SK-N-SH (cell line): ENCODE data around the gene PTPRD. TPM values are rescaled to one million over a fixed set of nuclear protein-coding genes. Genes with fewer than 3 reads are reported as not detected.
A peak's percentile ranks its signal among the peaks of the same experiment; 100 is the strongest.

Experiments used
- CTCF ChIA-PET: fragments of 300-600, 350-600 bp; formaldehyde crosslinking; extraction: SDS; loops from one replicate; lab custom pipeline; 2021; lab: Yijun Ruan, JAX
- POLR2A ChIA-PET: fragments of 350-600 bp; sonication (Branson Sonifier 250); formaldehyde crosslinking; extraction: SDS; loops from one replicate; lab custom pipeline; 2020; ENCODE audit warnings: antibody characterized with exemption, inconsistent platforms; lab: Yijun Ruan, JAX
- DNase-seq: peaks from one replicate; pipeline ENCODE4 v3.0.0; 2012
- H2AFZ ChIP-seq: fragments of 200-600 bp; sonication (generic); 2 replicates; pipeline ENCODE4 v1.8.1; 2016; ENCODE audit warnings: antibody characterized with exemption, mild to moderate bottlenecking, low read depth
- H3F3A ChIP-seq: fragments of 200-600 bp; sonication (generic); replicated peaks from 2 replicates; pipeline ENCODE3; 2016; ENCODE audit warnings: antibody characterized with exemption, mild to moderate bottlenecking; ENCODE audit not compliant: insufficient read depth
- H3K27ac ChIP-seq, 2 experiments: fragments of 200-500 bp in 1 of 2; fragments of 200-600 bp in 1 of 2; sonication (Bioruptor generic) in 1 of 2; sonication (generic), shearing (Covaris generic) in 1 of 2; 2 replicates each; pipeline versions ENCODE4 v1.5.1 to v1.6.1; 2014 to 2016; ENCODE audit warnings: low read depth in 2 of 2, inconsistent platforms in 1 of 2, low read length in 1 of 2, mild to moderate bottlenecking in 1 of 2, mixed read lengths in 1 of 2
- H3K27me3 ChIP-seq: fragments of 200-600 bp; sonication (generic), shearing (Covaris generic); 2 replicates; pipeline ENCODE4 v1.6.1; 2016; ENCODE audit warnings: mixed run types; ENCODE audit not compliant: insufficient read depth
- H3K36me3 ChIP-seq, 2 experiments: fragments of 200-500 bp in 1 of 2; fragments of 200-600 bp in 1 of 2; sonication (Bioruptor generic) in 1 of 2; sonication (generic) in 1 of 2; replicated peaks in 1 of 2; 2 replicates each; pipeline versions ENCODE3 to v1.5.1; 2014 to 2016; ENCODE audit warnings: low read length in 1 of 2, mild to moderate bottlenecking in 1 of 2; ENCODE audit not compliant: insufficient read depth in 2 of 2, control insufficient read depth in 1 of 2
- H3K4me1 ChIP-seq, 2 experiments: fragments of 200-500 bp in 1 of 2; fragments of 200-600 bp in 1 of 2; sonication (Bioruptor generic) in 1 of 2; sonication (generic), shearing (Covaris generic) in 1 of 2; 2 replicates each; pipeline versions ENCODE4 v1.5.1 to v1.6.1; 2014 to 2016; ENCODE audit warnings: low read depth in 1 of 2, low read length in 1 of 2, mixed run types in 1 of 2; ENCODE audit not compliant: insufficient read depth in 2 of 2, control insufficient read depth in 1 of 2
- H3K4me2 ChIP-seq: fragments of 200-600 bp; sonication (generic), shearing (Covaris generic); 2 replicates; pipeline ENCODE4 v1.6.1; 2017; ENCODE audit warnings: mixed run types
- H3K4me3 ChIP-seq, 2 experiments: fragments of 200-500 bp in 1 of 2; fragments of 200-600 bp in 1 of 2; sonication (Bioruptor generic) in 1 of 2; sonication (generic), shearing (Covaris generic) in 1 of 2; 2 replicates each; pipeline versions ENCODE4 v1.5.1 to v1.8.1; 2014 to 2016; ENCODE audit warnings: low read depth in 2 of 2, inconsistent platforms in 1 of 2, low read length in 1 of 2, mild to moderate bottlenecking in 1 of 2, mixed read lengths in 1 of 2, moderate library complexity in 1 of 2
- H3K79me2 ChIP-seq: fragments of 200-600 bp; sonication (generic); 2 replicates; pipeline ENCODE4 v1.8.1; 2017; ENCODE audit warnings: mild to moderate bottlenecking; ENCODE audit not compliant: insufficient read depth
- H3K9ac ChIP-seq: fragments of 200-600 bp; sonication (generic); 2 replicates; pipeline ENCODE4 v1.6.1; 2017; ENCODE audit warnings: mixed run types
- H3K9me2 ChIP-seq: fragments of 200-600 bp; sonication (generic); 2 replicates; pipeline ENCODE4 v1.6.1; 2017; ENCODE audit warnings: mixed run types
- H3K9me3 ChIP-seq: fragments of 200-600 bp; sonication (generic); 2 replicates; pipeline ENCODE4 v1.6.1; 2017; ENCODE audit warnings: mixed run types, mild to moderate bottlenecking, moderate library complexity
- H4K20me1 ChIP-seq: fragments of 200-600 bp; sonication (generic); 2 replicates; pipeline ENCODE4 v1.6.1; 2017; ENCODE audit warnings: mild to moderate bottlenecking, mixed run types; ENCODE audit not compliant: insufficient read depth
- CHD2 ChIP-seq: fragments of 150-350 bp; IDR thresholded peaks from 2 replicates; pipeline ENCODE4 v1.6.1; 2018; ENCODE audit warnings: low read length; ENCODE audit not compliant: partially characterized antibody
- EP300 ChIP-seq, 2 experiments: IDR thresholded peaks; 2 replicates each; pipeline versions ENCODE4 v1.4.0 to v1.6.1; 2012; ENCODE audit warnings: borderline replicate concordance in 1 of 2, low read depth in 1 of 2, low read length in 1 of 2
- FOSL2 ChIP-seq: IDR thresholded peaks from 2 replicates; pipeline ENCODE4 v1.4.0; 2012; ENCODE audit warnings: low read depth, mild to moderate bottlenecking, moderate library complexity, borderline replicate concordance
- GABPA ChIP-seq: IDR thresholded peaks from 2 replicates; pipeline ENCODE4 v1.4.0; 2012; ENCODE audit warnings: low read depth, mild to moderate bottlenecking
- MAX ChIP-seq: IDR thresholded peaks from 2 replicates; pipeline ENCODE4 v1.4.0; 2012; ENCODE audit warnings: low read depth
- MEF2A ChIP-seq: IDR thresholded peaks from 2 replicates; pipeline ENCODE4 v1.4.0; 2012; ENCODE audit warnings: low read depth, borderline replicate concordance
- MXI1 ChIP-seq: IDR thresholded peaks from 2 replicates; pipeline ENCODE4 v1.6.1; 2012; ENCODE audit warnings: mild to moderate bottlenecking, low read depth, low read length, improper control_type of control experiment
- PBX3 ChIP-seq: IDR thresholded peaks from 2 replicates; pipeline ENCODE4; 2012
- RAD21 ChIP-seq: IDR thresholded peaks from 2 replicates; pipeline ENCODE4 v1.6.1; 2012; ENCODE audit warnings: mild to moderate bottlenecking, low read length
- RFX5 ChIP-seq: IDR thresholded peaks from 2 replicates; pipeline ENCODE4 v1.6.1; 2012; ENCODE audit warnings: mild to moderate bottlenecking, improper control_type of control experiment, low read length
- RXRA ChIP-seq: IDR thresholded peaks from 2 replicates; pipeline ENCODE4 v1.4.0; 2012; ENCODE audit warnings: low read depth, mild to moderate bottlenecking, borderline replicate concordance
- SIN3A ChIP-seq: IDR thresholded peaks from 2 replicates; pipeline ENCODE4 v1.6.1; 2012; ENCODE audit warnings: low read depth, mild to moderate bottlenecking, low read length, moderate library complexity, borderline replicate concordance
- SMC3 ChIP-seq: IDR thresholded peaks from 2 replicates; pipeline ENCODE4 v1.6.1; 2012; ENCODE audit warnings: low read depth, low read length, improper control_type of control experiment
- WGBS: methylation state at CpG from one replicate; pipeline ENCODE4 v1.1.6; 2017; ENCODE audit warnings: low lambda C conversion rate; 5-methylcytosine and 5-hydroxymethylcytosine counted together
- polyA plus RNA-seq, 3 experiments: library from polyadenylated mRNA; depleted of rRNA; stranded (reverse); fragments of >200 nt; gene quantifications; 2 replicates each; pipeline ENCODE4 v1.2.3, GENCODE V29; 2012
- TF ChIP-seq, protein P1 (sequence below): IDR thresholded peaks from 2 replicates; pipeline ENCODE4 v1.4.0; 2012; ENCODE audit warnings: low read depth, borderline replicate concordance
- TF ChIP-seq, protein P2 (sequence below): IDR thresholded peaks from 2 replicates; pipeline ENCODE4 v1.4.0; 2012; ENCODE audit warnings: low read depth, borderline replicate concordance
- TF ChIP-seq, protein P3 (sequence below): fragments of 150-350 bp; IDR thresholded peaks from 2 replicates; pipeline ENCODE4 v1.6.1; 2016; ENCODE audit warnings: mild to moderate bottlenecking, low read depth, low read length

PTPRD gene
- polyA plus RNA-seq, 1 of the 3 experiments (the other 2 are of a cell fraction) = 0.15 TPM

DNA sequence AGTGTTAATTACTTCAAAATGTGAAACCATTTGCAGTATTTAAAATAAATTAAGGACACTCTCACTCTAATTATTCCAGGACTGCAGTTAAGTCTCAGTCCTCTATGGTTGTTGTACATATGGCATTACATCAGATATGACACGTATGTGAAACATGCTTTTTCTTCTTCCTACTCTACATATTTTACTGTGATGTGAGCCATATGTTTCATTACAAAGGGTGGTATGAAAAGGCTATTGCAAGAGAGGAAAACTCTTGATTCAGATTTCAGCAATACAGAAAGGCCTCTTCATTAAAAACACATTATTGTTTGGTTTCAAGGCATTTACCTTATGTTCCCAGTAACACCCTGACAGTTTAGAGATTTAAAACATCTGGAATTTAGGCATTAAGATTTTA, 1848.8 kb downstream of the PTPRD start:
- peak; percentile 33 for DNase-seq
- Histone ChIP-seq H3K79me2 (no peaks in the 10 kb centered on the region), H3K4me2 (no peak overlapping the region)
- TF ChIP-seq MAX (no peak), SIN3A (no peak), GABPA (no peak), MXI1 (peak; percentile 33; the same call in 1 of the 2 replicates), RFX5 (no peak), RAD21 (no peak), FOSL2 (no peak), RXRA (no peak), PBX3 (no peak), MEF2A (no peak), SMC3 (no peak), EP300 (IDR thresholded peaks at IDR 0.05; ENCODE audit: borderline replicate concordance in 1 of 2, low read depth in 1 of 2, low read length in 1 of 2) (peak in 1 of 2 experiments; percentile 17; a peak in 1 of 4 replicates), CHD2 (no peak)
- TF ChIP-seq, protein P1, sequence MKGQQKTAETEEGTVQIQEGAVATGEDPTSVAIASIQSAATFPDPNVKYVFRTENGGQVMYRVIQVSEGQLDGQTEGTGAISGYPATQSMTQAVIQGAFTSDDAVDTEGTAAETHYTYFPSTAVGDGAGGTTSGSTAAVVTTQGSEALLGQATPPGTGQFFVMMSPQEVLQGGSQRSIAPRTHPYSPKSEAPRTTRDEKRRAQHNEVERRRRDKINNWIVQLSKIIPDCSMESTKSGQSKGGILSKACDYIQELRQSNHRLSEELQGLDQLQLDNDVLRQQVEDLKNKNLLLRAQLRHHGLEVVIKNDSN = no peak
- TF ChIP-seq, protein P2, sequence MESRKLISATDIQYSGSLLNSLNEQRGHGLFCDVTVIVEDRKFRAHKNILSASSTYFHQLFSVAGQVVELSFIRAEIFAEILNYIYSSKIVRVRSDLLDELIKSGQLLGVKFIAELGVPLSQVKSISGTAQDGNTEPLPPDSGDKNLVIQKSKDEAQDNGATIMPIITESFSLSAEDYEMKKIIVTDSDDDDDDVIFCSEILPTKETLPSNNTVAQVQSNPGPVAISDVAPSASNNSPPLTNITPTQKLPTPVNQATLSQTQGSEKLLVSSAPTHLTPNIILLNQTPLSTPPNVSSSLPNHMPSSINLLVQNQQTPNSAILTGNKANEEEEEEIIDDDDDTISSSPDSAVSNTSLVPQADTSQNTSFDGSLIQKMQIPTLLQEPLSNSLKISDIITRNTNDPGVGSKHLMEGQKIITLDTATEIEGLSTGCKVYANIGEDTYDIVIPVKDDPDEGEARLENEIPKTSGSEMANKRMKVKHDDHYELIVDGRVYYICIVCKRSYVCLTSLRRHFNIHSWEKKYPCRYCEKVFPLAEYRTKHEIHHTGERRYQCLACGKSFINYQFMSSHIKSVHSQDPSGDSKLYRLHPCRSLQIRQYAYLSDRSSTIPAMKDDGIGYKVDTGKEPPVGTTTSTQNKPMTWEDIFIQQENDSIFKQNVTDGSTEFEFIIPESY = no peak
- TF ChIP-seq, protein P3, sequence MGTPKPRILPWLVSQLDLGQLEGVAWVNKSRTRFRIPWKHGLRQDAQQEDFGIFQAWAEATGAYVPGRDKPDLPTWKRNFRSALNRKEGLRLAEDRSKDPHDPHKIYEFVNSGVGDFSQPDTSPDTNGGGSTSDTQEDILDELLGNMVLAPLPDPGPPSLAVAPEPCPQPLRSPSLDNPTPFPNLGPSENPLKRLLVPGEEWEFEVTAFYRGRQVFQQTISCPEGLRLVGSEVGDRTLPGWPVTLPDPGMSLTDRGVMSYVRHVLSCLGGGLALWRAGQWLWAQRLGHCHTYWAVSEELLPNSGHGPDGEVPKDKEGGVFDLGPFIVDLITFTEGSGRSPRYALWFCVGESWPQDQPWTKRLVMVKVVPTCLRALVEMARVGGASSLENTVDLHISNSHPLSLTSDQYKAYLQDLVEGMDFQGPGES = no peak
- TF ChIP-seq, all 33 proteins: peak for 2
- Histone ChIP-seq H3K9ac (no peak overlapping the region), H3K4me3 (no peak overlapping the region), H2AFZ (no peak overlapping the region), H3K9me2 (no peaks in the 10 kb centered on the region), H3K27ac (peak overlapping the region in 1 of 2 experiments; percentile 1; a peak in 1 of 4 replicates), H3K4me1 (peaks cover 0 to 2% of the 10 kb centered on the region in 2 experiments; a peak in 1 of 4 replicates), H3K27me3 (no peaks in the 10 kb centered on the region), H3K36me3 (no peaks in the 10 kb centered on the region), H3F3A (no peaks in the 10 kb centered on the region), H4K20me1 (no peaks in the 10 kb centered on the region), H3K9me3 (no peaks in the 10 kb centered on the region)
- ChIA-PET POLR2A (no interaction called here), CTCF (interaction anchor here (0.9 to 1.2 kb wide), 2 partner anchors 90 to 131 kb away, joined by 3 read pairs; no protein-coding TSS in a partner anchor)
- WGBS = 20% methylated on average over 1 of the region's 1 CpG
